ENCODE data around the gene SLC7A6OS. TPM values are rescaled to one million over a fixed set of nuclear protein-coding genes. Genes with fewer than 3 reads are reported as not detected.

Gene SLC7A6OS
- total RNA-seq, 1 donor from 2014 or later, result 10.3 TPM

DNA sequence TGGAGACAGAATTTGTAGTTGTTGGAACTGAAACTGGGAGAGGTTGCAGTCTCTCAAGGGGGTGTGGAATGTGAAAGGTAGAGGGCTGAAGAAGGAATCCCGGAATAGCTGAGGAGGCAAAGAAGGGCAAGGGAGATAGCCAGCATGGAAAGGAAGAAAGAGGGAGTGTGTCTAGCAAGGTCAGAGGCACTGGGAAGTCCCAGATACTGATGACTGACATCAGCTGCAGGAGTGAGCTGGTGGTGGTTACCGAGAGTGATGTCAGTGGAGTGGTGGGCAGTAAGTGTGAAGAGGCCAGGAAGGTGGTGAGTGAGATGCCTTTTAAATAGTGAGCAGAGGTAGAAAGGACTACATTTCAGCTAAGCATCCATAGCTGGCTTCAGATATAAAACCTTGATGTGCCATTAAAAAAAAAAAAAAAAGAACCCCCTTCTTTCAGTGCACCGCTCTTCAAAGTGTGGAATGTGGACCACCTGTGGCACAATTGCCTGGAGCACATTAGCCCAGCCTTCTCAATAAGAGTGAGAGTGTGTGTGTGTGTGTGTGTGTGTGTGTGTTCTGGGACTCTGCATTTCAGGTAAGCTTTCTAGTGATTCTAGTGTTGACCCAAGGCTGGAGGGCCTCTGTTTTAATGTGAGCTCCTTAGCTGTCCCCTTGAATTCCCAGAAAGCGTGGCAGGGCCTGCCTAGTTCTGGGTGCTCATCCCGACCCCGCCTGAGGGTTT, 8.6 kb upstream of the SLC7A6OS start:
- TF ChIP-seq, protein P1, sequence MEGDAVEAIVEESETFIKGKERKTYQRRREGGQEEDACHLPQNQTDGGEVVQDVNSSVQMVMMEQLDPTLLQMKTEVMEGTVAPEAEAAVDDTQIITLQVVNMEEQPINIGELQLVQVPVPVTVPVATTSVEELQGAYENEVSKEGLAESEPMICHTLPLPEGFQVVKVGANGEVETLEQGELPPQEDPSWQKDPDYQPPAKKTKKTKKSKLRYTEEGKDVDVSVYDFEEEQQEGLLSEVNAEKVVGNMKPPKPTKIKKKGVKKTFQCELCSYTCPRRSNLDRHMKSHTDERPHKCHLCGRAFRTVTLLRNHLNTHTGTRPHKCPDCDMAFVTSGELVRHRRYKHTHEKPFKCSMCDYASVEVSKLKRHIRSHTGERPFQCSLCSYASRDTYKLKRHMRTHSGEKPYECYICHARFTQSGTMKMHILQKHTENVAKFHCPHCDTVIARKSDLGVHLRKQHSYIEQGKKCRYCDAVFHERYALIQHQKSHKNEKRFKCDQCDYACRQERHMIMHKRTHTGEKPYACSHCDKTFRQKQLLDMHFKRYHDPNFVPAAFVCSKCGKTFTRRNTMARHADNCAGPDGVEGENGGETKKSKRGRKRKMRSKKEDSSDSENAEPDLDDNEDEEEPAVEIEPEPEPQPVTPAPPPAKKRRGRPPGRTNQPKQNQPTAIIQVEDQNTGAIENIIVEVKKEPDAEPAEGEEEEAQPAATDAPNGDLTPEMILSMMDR (conservative IDR thresholded peaks at IDR 0.05; ENCODE audit: low read depth, low read length), result no peak
- DNase-seq (ENCODE audit: low read depth), result no peak
- no peak overlapping the region for H3K4me3 ChIP-seq (ENCODE audit: low read depth, low read length)

DNA sequence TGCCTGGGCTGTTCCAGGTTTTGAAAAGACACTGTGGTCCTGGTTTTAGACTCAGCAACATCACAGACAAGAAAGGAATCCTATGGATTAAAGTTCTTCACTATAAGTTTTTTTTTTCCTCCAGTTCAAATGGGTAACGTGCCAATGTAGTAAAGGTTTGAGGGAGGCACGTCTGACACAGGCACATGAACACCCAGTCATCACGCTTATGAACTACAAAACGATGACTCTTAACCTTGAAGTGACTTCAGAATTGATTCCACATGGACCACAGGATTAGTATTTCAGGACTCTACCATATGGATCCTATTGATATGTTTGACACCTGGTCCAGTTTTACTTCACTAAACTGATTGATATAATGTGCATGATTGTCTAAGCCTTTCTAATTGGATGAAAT, 2.4 kb upstream of the SLC7A6OS start:
- no peak for DNase-seq (ENCODE audit: low read depth)
- TF ChIP-seq, protein P1 (conservative IDR thresholded peaks at IDR 0.05; ENCODE audit: low read depth, low read length), result no peak
- no peak overlapping the region for H3K4me3 ChIP-seq (ENCODE audit: low read depth, low read length)

DNA sequence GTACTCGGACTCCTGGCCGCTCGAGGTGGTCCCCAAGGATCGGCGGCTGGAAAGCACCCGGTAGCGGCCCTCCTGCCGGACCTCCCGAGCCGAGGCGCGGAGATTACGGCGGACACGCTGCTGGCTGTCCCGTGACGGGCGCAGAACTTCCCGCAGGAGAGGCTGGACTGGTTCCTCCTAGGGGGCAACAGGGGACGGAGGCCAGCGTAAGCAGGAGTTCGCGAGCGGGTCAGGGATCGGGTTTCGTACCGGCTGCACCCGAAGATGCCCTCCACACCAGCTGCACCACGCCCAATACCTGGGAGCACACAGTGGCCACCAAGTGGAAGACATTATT, 341 bp downstream of the SLC7A6OS start:
- DNase-seq (ENCODE audit: low read depth), result no peak
- TF ChIP-seq, protein P1 (conservative IDR thresholded peaks at IDR 0.05; ENCODE audit: low read depth, low read length), result no peak
- H3K4me3 ChIP-seq (ENCODE audit: low read depth, low read length), result peak overlapping the region; percentile 92

DNA sequence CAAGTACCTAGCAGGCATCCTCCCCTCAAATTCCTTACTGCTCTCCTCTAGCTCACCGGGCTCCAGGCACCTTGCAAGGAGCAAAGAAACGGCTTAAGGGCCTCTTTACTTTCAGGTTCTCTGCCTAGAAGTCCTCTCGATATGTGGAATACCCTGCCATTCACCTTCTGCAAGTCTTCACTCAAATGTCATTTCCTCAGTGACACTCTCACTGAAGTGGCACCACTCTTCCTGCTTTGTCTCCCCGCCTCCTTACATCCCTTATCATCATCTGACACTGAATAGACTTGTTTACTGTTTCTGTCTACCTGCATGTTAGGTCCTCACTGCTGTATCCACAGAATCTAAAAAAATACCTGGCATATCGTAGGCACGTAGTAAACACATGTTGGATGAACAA, 947 bp downstream of the SLC7A6OS start:
- peak overlapping the region; percentile 92 for H3K4me3 ChIP-seq (ENCODE audit: low read depth, low read length)
- TF ChIP-seq, protein P1 (conservative IDR thresholded peaks at IDR 0.05; ENCODE audit: low read depth, low read length), result no peak
- DNase-seq (ENCODE audit: low read depth), result no peak

DNA sequence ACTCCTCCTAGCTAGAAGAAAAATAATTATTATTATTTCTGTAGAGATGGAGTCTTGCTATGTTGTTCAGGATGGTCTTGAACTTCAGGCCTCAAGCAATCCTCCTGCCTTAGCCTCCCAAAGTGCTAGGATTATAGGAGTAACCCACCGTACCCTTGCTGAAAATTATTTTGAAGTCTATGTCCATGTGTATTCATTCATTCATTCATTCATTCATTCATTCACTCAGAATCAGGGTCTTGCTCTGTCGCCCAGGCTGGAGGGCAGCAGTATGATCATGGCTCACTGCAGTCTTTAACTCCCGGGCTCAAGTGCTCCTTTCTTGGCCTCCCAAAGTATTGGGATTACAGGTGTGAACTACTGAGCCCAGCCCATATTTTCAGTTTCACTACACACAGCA, 4.1 kb downstream of the SLC7A6OS start:
- TF ChIP-seq, protein P1 (conservative IDR thresholded peaks at IDR 0.05; ENCODE audit: low read depth, low read length), result no peak
- DNase-seq (ENCODE audit: low read depth), result no peak
- H3K4me3 ChIP-seq (ENCODE audit: low read depth, low read length), result no peak overlapping the region

DNA sequence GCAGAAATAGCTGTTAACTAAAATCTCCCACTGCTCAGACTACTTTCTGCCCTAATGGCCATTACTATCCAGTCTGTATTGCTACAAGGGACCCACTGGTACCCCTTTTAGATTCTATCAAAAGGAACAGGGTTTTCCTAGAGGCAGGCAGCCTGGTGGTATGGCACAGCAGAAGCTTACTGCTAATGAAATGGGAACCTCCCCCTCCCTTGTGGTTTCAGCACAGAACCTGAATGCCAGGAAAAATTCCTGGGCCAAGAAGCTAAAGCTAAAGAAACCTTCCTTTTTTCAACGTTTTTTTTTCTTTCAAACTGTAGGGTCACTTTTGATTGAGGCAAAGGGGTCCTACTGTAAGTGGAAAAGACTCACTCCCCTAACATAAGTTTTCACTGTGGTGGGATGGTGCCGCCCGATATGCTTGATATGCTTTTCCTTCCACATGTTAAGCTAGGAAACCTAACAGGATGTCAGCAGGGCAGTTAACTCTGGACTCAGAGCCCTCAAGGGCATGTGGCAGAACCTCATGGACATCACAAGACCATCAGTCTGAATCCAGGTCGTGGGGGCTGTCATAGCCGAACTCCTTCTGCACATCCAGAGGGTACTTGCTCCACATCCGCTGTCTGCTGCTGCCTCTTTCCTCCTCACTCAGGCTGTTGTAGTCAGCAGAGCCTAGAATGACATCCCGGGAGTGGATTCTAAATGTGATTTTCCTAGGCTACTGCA, 9.8 kb downstream of the SLC7A6OS start:
- TF ChIP-seq, protein P1 (conservative IDR thresholded peaks at IDR 0.05; ENCODE audit: low read depth, low read length), result no peak
- DNase-seq (ENCODE audit: low read depth), result no peak

More for the DNA sequence above, 9.8 kb downstream of the SLC7A6OS start:
- no peak overlapping the region for H3K4me3 ChIP-seq (ENCODE audit: low read depth, low read length)
